ENCODE measurements around the gene DNAJA1. TPM values are rescaled to one million over a fixed set of nuclear protein-coding genes. Genes with fewer than 3 reads are reported as not detected.

DNAJA1 gene
- total RNA-seq, 4 donors from 2014 or later = 81.8 to 118 (median 108) TPM

GRCh38 chr9:33029231-33029786 is 4.2 kb downstream of the DNAJA1 start:
- Histone ChIP-seq H3K9me3 (no peaks in the 10 kb centered on the region), H3K27ac (no peak overlapping the region), H3K4me3 (replicated peaks in 1 of 3) (no peak overlapping the region), H3K27me3 (no peaks in the 10 kb centered on the region), H3K36me3 (peaks cover 32 to 42% of the 10 kb centered on the region in 2 donors), H3K4me1 (peaks cover 11 to 30% of the 10 kb centered on the region in 2 donors)
- no peak for TF ChIP-seq POLR2A (IDR thresholded peaks at IDR 0.05)
- TF ChIP-seq, protein P1, sequence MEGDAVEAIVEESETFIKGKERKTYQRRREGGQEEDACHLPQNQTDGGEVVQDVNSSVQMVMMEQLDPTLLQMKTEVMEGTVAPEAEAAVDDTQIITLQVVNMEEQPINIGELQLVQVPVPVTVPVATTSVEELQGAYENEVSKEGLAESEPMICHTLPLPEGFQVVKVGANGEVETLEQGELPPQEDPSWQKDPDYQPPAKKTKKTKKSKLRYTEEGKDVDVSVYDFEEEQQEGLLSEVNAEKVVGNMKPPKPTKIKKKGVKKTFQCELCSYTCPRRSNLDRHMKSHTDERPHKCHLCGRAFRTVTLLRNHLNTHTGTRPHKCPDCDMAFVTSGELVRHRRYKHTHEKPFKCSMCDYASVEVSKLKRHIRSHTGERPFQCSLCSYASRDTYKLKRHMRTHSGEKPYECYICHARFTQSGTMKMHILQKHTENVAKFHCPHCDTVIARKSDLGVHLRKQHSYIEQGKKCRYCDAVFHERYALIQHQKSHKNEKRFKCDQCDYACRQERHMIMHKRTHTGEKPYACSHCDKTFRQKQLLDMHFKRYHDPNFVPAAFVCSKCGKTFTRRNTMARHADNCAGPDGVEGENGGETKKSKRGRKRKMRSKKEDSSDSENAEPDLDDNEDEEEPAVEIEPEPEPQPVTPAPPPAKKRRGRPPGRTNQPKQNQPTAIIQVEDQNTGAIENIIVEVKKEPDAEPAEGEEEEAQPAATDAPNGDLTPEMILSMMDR (IDR thresholded peaks at IDR 0.05) = no peak
- intact Hi-C loops (cut with DNase I) = no loop called here
- DNase-seq = no peak
- 57 to 67% methylated on average over 4 of the region's 4 CpGs for WGBS, 2 donors

DNA sequence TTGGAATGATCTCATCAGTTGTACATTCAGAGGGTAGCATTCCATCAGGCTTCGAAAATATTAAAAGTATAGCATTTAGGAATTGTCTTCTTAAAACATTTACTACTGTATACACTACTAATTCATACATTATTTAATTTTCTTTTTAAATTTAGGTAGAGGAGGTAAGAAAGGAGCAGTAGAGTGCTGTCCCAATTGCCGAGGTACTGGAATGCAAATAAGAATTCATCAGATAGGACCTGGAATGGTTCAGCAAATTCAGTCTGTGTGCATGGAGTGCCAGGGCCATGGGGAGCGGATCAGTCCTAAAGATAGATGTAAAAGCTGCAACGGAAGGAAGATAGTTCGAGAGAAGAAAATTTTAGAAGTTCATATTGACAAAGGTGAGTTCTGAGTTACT is 5.2 kb downstream of the DNAJA1 start:
- peaks cover 42 to 52% of the 10 kb centered on the region in 2 donors for H3K36me3 ChIP-seq
- H3K4me1 ChIP-seq = peaks cover 8 to 30% of the 10 kb centered on the region in 2 donors
- WGBS, 2 donors = 87 to 93% methylated on average over 5 of the region's 5 CpGs
- H3K9me3 ChIP-seq = no peaks in the 10 kb centered on the region
- H3K4me3 ChIP-seq (replicated peaks in 1 of 3) = no peak overlapping the region
- DNase-seq = no peak
- TF ChIP-seq, protein P1 (IDR thresholded peaks at IDR 0.05) = no peak
- H3K27me3 ChIP-seq = no peaks in the 10 kb centered on the region
- H3K27ac ChIP-seq = no peak overlapping the region
- intact Hi-C loops (cut with DNase I) = no loop called here

- 60 to 76% methylated on average over 1 of the region's 1 CpG for WGBS, 2 donors
- Histone ChIP-seq H3K27me3 (no peaks in the 10 kb centered on the region), H3K4me1 (peaks cover 0 to 20% of the 10 kb centered on the region in 2 donors), H3K36me3 (peaks cover 61 to 72% of the 10 kb centered on the region in 2 donors), H3K9me3 (no peaks in the 10 kb centered on the region), H3K4me3 (replicated peaks in 1 of 3) (no peak overlapping the region), H3K27ac (no peak overlapping the region)
- TF ChIP-seq, protein P1 (IDR thresholded peaks at IDR 0.05) = no peak
- no peak for TF ChIP-seq POLR2A (IDR thresholded peaks at IDR 0.05)
- no peak for DNase-seq
- intact Hi-C loops (cut with DNase I) = no loop called here
Observed at GRCh38 chr9:33032292-33032691, 7.2 kb downstream of the DNAJA1 start.

DNA sequence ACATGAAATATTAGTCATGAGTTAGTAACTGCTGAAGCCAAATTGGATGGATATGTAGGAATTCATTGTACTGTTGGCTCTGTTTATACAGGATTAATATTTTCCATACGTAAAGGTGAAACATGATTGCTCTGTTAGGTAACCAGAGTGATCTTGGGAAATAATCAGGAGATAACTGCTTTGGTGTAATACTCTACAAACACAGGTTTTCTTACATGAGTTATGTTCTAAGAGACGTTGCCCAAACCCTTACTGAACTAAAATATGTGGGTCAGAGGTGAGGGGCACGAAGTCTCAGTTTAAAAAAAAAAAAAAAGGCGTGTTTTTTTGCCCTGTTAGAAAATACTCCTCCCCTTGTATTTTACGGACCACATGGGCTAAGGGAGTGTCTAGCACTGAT is 7.8 kb downstream of the DNAJA1 start:
- Histone ChIP-seq H3K27ac (no peak overlapping the region), H3K27me3 (no peaks in the 10 kb centered on the region), H3K4me3 (replicated peaks in 1 of 3) (no peak overlapping the region), H3K36me3 (peaks cover 65 to 73% of the 10 kb centered on the region in 2 donors), H3K4me1 (peaks cover 0 to 14% of the 10 kb centered on the region in 2 donors), H3K9me3 (no peaks in the 10 kb centered on the region)
- 84 to 92% methylated on average over 5 of the region's 5 CpGs for WGBS, 2 donors
- no peak for DNase-seq
- TF ChIP-seq, protein P1 (IDR thresholded peaks at IDR 0.05) = no peak
- TF ChIP-seq POLR2A (IDR thresholded peaks at IDR 0.05) = no peak
- intact Hi-C loops (cut with DNase I) = no loop called here

DNA sequence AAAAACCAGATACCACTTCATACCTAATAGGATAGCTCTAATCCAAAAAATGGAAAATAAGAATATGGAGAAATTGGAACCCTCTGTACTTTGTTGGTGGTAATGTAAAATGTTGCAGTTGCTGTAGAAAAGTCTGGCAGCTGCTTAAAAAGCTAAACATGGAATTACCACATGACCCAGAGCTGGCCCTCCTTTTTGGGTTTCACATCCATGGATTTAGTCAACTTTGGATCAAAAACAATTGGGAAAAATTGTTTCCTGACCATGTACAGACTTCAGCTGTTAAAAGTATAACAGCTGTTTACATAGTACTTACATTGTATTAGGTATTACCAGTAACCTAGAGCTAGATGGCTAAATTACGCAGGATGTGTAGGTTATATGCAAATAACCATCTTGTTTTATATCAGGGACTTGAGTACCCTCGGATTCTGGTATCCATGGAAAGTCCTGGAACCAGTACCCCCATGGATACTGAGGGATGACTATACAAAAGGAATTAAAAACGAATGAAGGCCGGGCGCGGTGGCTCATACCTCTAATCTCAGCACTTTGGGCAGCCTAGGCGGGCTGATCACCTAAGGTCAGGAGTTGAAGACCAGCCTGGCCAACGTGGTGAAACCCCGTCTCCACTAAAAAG is 15.8 kb downstream of the DNAJA1 start:
- 92 to 95% methylated on average over 9 of the region's 9 CpGs for WGBS, 2 donors
- H3K27ac ChIP-seq = no peak overlapping the region

More for the DNA sequence above, 15.8 kb downstream of the DNAJA1 start:
- DNase-seq = no peak
- Histone ChIP-seq H3K27me3 (no peaks in the 10 kb centered on the region), H3K4me3 (replicated peaks in 1 of 3) (no peak overlapping the region), H3K4me1 (peaks cover 0 to 5% of the 10 kb centered on the region in 2 donors), H3K9me3 (no peaks in the 10 kb centered on the region), H3K36me3 (peaks cover 42% of the 10 kb centered on the region in 2 donors)
- TF ChIP-seq, protein P1 (IDR thresholded peaks at IDR 0.05) = no peak
- TF ChIP-seq POLR2A (IDR thresholded peaks at IDR 0.05) = no peak
- intact Hi-C loops (cut with DNase I) = no loop called here
